Measurements from ENCODE around the gene QKI. TPM values are rescaled to one million over a fixed set of nuclear protein-coding genes. Genes with fewer than 3 reads are reported as not detected.
A peak's percentile ranks its signal among the peaks of the same experiment; 100 is the strongest.

The QKI gene
- total RNA-seq, 6 experiments from 2014 or later: 47.6 to 80.8 (median 76.3) TPM

DNA sequence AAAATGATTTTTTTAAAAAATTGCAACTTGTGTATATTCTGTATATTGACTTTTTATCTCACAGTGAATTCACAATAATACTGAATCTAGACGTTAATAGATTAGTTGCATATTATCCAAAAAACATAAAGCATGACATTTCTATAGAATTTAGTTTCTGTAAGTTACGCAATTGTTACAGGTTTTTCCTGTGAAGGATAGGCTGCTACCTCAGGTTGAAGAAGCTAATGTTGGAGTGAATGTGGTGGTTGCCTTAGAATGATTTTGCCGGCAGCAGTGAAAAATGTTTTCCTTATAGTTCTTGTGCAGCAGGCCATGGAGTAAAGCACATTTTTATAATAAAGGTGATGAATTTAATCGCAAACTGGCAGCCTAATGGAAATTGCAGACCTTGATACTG lies 20.5 kb downstream of the QKI start:
- WGBS (ENCODE audit: insufficient coverage, low coverage, low lambda C conversion rate, missing lambda C conversion rate): 71% methylated on average over 4 of the region's 4 CpGs
- no peaks in the 10 kb centered on the region for H3K27me3 ChIP-seq
- H3K36me3 ChIP-seq: no peaks in the 10 kb centered on the region
- H3K27ac ChIP-seq: no peak overlapping the region
- no peak overlapping the region for H3K4me3 ChIP-seq
- intact Hi-C loops (cut with DNase I): no loop called here
- no peak for DNase-seq
- TF ChIP-seq POLR2A (IDR thresholded peaks at IDR 0.05): no peak
- TF ChIP-seq, protein P1, sequence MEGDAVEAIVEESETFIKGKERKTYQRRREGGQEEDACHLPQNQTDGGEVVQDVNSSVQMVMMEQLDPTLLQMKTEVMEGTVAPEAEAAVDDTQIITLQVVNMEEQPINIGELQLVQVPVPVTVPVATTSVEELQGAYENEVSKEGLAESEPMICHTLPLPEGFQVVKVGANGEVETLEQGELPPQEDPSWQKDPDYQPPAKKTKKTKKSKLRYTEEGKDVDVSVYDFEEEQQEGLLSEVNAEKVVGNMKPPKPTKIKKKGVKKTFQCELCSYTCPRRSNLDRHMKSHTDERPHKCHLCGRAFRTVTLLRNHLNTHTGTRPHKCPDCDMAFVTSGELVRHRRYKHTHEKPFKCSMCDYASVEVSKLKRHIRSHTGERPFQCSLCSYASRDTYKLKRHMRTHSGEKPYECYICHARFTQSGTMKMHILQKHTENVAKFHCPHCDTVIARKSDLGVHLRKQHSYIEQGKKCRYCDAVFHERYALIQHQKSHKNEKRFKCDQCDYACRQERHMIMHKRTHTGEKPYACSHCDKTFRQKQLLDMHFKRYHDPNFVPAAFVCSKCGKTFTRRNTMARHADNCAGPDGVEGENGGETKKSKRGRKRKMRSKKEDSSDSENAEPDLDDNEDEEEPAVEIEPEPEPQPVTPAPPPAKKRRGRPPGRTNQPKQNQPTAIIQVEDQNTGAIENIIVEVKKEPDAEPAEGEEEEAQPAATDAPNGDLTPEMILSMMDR (IDR thresholded peaks at IDR 0.05): no peak
- ATAC-seq: no peak
- H3K4me1 ChIP-seq: peaks cover 0 to 43% (median 13%) of the 10 kb centered on the region in 4 donors
- H3K9me3 ChIP-seq: no peaks in the 10 kb centered on the region

DNA sequence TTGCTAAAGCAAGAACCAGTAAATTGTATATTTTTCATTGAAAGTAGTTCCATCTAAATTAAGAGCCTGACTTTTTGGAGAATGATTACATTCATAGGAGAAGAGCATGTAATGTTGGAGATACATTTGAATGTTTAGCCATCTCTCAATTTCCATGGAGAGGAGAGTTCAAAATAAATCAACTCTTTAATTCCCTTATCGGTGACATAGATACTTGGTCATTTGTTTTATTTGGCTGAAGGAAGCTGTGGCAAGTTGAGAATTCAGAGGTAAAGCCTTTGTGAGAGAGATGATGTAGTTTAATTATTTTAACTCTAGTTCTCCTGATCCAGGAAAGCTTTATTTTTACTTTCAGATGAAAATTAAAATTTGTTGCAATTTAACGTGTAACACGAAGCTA lies 22.3 kb downstream of the QKI start:
- Histone ChIP-seq H3K4me3 (no peak overlapping the region), H3K27ac (no peak overlapping the region), H3K4me1 (peaks cover 0 to 46% (median 17%) of the 10 kb centered on the region in 4 donors), H3K27me3 (no peaks in the 10 kb centered on the region), H3K36me3 (no peaks in the 10 kb centered on the region), H3K9me3 (no peaks in the 10 kb centered on the region)
- DNase-seq (no peak), ATAC-seq (no peak)
- TF ChIP-seq POLR2A (IDR thresholded peaks at IDR 0.05): no peak
- TF ChIP-seq, protein P1 (IDR thresholded peaks at IDR 0.05): no peak
- WGBS (ENCODE audit: insufficient coverage, low coverage, low lambda C conversion rate, missing lambda C conversion rate): 75% methylated on average over 3 of the region's 3 CpGs
- intact Hi-C loops (cut with DNase I): no loop called here

DNA sequence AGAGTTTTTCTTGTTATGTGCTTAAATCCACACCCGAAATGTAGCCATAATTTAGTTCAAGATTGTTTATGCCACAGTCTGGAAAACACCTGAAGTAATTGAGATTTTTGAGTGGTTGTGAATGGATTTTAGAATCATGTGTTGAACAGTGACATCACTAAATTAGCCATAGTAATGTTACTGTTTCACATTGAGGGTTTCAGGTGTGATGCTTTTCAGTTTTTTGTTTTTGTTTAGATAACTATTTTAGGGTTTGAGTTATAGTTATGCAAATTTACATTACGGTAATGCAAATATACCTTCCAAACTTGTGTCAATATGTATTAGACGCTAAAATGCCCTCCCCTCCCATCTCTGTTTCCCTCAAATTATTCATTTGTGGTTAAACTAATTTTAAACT lies 22.9 kb downstream of the QKI start:
- TF ChIP-seq, protein P1 (IDR thresholded peaks at IDR 0.05): no peak
- no peak for TF ChIP-seq POLR2A (IDR thresholded peaks at IDR 0.05)
- Histone ChIP-seq H3K4me1 (peaks cover 0 to 49% (median 17%) of the 10 kb centered on the region in 4 donors), H3K36me3 (no peaks in the 10 kb centered on the region), H3K27me3 (no peaks in the 10 kb centered on the region), H3K9me3 (no peaks in the 10 kb centered on the region), H3K4me3 (no peak overlapping the region), H3K27ac (no peak overlapping the region)
- DNase-seq: no peak
- ATAC-seq: no peak
- intact Hi-C loops (cut with DNase I): no loop called here
- 56% methylated on average over 3 of the region's 3 CpGs for WGBS (ENCODE audit: insufficient coverage, low coverage, low lambda C conversion rate, missing lambda C conversion rate)

DNA sequence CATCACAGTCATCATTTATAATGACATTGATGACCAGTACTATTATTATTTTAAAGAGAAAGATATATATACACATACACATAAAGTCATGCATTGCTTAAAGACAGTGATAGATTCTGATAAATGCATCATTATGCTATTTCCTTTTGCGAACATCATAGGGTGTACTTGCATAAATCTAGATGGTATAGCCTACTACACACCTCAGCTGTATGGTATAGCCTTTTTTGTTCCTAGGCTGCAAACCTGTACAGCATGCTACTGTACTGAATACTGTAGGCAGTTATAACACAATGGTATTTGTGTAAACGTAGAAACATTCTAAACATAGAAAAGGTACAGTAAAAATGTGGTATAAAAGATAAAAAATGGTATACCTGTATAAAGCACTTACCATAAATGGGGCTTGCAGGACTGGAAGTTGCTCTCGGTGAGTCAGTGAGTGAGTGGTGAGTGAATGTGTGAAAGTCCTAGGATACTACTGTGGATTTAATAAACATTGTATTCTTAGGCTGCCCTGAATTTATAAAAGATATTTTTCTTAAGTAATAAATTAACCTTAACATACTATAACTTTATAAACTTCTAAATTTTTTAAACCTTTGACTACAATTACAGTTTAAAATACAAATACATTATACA lies 23.9 kb downstream of the QKI start:
- Histone ChIP-seq H3K4me3 (no peak overlapping the region), H3K9me3 (no peaks in the 10 kb centered on the region), H3K36me3 (no peaks in the 10 kb centered on the region), H3K4me1 (peaks cover 0 to 50% (median 17%) of the 10 kb centered on the region in 4 donors), H3K27ac (no peak overlapping the region), H3K27me3 (no peaks in the 10 kb centered on the region)
- ATAC-seq (peak in 1 of 4 donors; percentile 42), DNase-seq (no peak)
- intact Hi-C loops (cut with DNase I): no loop called here
- 63% methylated on average over 3 of the region's 3 CpGs for WGBS (ENCODE audit: insufficient coverage, low coverage, low lambda C conversion rate, missing lambda C conversion rate)
- TF ChIP-seq POLR2A (IDR thresholded peaks at IDR 0.05): no peak
- TF ChIP-seq, protein P1 (IDR thresholded peaks at IDR 0.05): no peak

Measured in right lobe of liver (tissue), 6 donors.